HG03558 (cell line): Measurements from ENCODE around the gene GPR107.
"Not testable (repeated sequence)": the region's sequence is repeated elsewhere in the genome, so short reads cannot be mapped to it uniquely, and the experiment has no call there.

ENCODE experiments used
- ATAC-seq: cut with Tn5 transposase; IDR thresholded peaks from one replicate; pipeline ENCODE4 v1.9.1; 2021; ENCODE audit warnings: moderate number of reproducible peaks; ENCODE audit not compliant: unreplicated experiment; ENCODE audit errors: extremely low read depth

The GPR107 gene

DNA sequence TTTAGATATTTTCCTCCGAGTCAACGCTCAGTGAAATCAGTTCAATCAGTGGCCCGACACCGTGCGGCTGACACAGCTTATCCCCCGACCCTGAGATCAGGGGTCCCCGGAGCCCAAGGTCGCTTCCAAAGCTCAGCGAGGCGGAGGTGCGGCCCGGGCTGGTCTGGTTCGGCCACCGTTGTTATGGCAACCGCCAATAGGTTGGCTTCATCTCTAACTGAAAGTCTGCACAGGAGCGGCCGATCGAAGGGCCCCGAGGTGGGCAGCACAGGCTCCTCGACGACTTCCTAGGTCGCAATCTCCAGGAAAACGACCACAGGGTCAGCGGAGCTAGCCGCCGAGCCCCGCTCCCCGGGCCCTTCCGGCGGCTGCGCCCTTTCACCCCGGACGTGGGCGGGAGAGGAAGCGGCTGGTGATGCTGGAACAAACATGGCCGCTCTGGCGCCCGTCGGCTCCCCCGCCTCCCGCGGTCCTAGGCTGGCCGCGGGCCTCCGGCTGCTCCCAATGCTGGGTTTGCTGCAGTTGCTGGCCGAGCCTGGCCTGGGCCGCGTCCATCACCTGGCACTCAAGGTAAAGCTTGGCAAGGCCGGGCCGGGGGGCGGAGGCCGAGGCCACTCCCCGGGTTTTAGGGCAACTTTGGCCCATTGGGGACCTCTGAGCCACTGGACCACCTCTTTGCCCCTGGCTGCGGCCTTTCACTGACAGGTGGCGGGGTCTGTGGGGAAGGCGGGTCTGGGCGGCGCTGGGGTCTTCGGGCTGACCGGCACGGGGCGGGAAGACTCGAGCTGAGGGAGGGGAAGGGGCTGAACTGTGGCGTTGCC lies at the start of gene GPR107:
Gene GPR107 (plus strand): TSS at position 403 of the 821 bp plus-strand sequence. CDS start 27 bp downstream, at position 430.
- no peak for ATAC-seq

- no peak for ATAC-seq
Measured at GRCh38 chr9:130003943-130004552, 49.7 kb upstream of the GPR107 start.

DNA sequence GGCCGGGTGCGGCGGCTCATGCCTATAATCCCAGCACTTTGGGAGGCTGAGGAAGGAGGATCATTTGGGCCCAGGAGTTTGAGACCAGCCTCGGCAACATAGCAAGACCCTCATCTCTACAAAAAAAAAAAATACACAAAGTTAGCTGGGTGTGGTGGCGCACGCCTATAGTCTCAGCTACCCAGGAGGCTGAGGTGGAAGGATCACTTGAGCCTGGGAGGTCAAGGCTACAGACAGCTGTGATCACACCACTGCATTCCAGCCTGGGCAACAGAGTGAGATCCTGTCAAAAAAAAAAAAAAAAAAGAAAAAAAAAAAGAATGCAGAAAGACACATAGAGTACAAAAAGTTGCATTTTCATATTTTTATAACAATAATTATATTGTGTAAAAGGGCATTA lies 46.8 kb upstream of the GPR107 start:
- ATAC-seq, result not testable (repeated sequence)

DNA sequence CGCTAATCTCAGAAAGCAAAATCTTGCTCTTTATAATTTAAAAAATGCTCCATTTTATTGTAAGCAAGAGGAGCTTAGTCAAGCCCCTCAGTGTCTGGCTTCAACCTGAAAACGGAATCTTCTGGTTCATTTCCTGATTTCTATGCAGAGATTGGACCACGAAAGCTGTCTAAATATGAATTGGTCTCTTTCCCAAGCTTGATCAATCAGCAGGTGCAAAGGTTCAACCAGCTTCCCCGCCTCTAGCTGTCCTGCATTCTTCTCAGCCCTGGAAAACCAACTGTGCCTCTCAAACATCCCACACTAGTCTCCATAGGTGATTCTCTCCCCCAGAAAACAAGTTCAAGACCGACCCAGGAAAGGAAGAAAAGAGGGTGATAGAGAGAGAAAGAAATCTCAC lies 45.2 kb upstream of the GPR107 start:
- ATAC-seq, result no peak

DNA sequence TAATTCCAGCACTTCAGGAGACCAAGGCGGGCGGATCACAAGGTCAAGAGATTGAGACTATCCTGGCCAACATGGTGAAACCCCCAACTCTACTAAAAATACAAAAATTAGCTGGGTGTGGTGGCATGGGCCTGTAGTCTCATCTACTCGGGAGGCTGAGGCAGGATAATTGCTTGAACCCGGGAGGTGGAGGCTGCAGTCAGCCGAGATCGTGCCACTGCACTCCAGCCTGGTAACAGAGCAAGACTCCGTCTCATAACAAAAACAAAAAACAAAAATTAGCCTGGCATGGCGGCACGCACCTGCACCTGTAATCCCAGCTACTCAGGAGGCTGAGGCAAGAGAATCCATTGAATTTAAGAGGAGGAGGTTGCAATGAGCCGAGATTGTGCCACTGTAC lies 44.2 kb upstream of the GPR107 start:
- ATAC-seq, result not testable (repeated sequence)

DNA sequence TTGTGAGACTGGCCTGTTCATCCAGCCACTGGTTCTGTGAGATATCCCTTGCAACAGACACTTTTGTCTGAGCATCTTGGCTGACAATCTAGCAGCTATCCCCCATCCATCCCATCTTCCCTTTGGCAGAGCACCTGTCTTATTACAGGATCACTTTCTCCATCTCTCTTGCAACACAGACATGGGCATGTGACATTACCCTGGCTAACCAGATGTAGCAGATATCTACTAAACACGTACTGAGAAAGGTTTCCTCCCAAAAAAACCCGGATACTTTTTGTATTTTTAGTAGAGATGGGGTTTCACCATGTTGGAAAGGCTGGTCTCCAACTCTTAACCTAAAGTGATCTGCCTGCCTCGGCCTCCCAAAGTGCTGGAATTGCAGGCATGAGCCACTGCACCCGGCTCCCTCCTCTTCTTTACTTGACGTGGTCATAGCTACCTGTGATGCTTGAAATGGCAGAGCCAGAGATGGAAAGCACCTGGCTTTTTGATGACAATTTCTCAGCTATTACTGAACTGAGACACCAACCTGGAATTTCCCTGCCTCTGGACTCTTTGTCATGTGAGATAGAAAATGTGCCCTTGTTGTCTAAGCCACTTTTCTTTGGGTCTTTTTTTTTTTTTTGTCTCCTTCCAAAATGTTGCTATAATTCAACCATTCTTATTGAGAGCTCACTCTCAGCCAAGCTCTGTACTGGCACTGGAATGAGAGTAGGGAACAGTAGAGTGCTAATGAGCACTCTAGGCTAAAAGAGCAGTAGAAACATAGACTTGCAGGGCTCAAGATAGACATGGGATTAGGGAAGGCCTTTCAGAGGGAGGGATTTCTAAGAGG lies 43.3 kb upstream of the GPR107 start:
- ATAC-seq, result no peak

GRCh38 chr9:130013326-130013725 lies 40.4 kb upstream of the GPR107 start:
- no peak for ATAC-seq

- no peak for ATAC-seq
Measured at GRCh38 chr9:130015353-130016019, 38.2 kb upstream of the GPR107 start.

GRCh38 chr9:130017076-130017475 lies 36.6 kb upstream of the GPR107 start:
- no peak for ATAC-seq

DNA sequence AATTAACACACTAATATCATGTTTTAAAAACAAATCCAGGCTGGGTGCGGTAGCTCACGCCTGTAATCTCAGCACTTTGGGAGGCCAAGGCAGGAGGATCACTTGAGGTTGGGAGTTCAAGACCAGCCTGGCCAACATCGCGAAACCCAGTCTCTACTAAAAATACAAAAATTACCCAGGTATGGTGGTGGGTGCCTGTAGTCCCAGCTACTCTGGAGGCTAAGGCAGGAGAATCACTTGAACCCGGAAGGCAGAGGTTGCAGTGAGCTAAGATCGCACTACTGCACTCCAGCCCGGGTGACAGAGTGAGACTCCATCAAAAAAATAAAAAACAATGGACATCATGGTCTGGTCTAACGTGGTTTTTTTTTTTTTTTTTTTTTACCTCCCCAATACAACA lies 36.2 kb upstream of the GPR107 start:
- ATAC-seq, result not testable (repeated sequence)

DNA sequence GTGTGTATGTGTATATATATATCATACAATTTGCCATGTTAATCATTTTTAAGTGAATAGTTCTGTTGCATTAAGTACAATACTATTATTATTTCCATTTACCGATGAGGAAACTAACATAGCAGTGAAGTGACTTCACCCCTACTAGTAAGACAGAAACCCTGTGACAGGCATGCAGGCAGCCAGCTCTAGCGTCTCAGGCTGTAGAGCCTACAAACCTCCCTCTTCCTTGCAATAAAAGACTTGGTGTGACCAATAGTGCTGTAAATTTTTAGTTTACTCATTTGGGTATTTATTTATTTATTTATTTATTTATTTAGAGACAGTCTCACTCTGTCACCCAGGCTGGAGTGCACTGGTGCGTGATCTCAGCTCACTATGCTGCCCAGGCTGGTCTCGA lies 35.4 kb upstream of the GPR107 start:
- ATAC-seq, result no peak

GRCh38 chr9:130020618-130021017 lies 33.1 kb upstream of the GPR107 start:
- ATAC-seq, result no peak

DNA sequence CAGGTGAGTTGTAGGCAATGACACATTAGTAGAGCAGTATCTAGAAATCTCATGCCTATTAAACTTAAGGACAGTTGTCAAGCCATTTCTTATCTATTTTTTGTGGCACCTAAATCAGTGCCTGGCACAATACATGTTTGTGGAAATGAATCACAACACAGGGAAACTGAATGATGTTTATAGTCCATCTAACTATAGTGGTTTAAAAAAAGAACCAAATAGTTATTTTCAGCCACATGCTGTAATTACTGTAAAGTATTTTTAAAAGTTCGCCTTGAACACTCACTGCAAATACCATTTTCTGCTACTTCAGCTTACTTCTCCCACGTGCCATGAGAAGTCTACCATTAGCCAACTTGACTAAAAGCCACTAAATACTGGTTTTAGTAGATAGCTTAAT lies 32.6 kb upstream of the GPR107 start:
- ATAC-seq, result no peak

- ATAC-seq, result not testable (repeated sequence)
Measured at GRCh38 chr9:130021842-130022241, 31.9 kb upstream of the GPR107 start.

DNA sequence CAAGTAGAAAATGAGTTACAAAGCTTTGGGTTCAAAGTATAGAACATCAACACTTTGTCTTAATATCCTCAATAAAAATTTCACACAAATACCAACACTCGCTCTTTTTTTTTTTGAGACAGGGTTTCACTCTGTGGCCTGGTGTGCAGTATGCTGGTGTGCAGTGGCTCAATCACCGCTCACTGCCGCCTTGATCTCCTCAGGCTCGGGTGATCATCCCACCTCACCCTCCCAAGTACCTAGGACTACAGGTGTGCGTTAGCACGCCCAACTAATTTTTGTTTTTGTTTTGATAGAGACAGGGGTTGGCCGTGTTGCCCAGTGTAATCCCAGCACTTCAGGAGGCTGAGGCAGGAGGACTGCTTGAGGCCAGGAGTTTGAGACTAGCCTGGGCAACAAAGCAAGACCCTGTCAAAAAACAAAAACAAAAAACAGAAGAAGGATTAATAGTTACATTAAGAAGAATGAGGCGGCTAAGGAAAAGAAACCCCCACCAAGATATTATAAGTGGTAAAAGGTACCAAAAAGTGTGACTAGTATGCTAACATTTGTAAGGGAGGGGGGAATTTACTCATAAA lies 31.1 kb upstream of the GPR107 start:
- ATAC-seq, result no peak

DNA sequence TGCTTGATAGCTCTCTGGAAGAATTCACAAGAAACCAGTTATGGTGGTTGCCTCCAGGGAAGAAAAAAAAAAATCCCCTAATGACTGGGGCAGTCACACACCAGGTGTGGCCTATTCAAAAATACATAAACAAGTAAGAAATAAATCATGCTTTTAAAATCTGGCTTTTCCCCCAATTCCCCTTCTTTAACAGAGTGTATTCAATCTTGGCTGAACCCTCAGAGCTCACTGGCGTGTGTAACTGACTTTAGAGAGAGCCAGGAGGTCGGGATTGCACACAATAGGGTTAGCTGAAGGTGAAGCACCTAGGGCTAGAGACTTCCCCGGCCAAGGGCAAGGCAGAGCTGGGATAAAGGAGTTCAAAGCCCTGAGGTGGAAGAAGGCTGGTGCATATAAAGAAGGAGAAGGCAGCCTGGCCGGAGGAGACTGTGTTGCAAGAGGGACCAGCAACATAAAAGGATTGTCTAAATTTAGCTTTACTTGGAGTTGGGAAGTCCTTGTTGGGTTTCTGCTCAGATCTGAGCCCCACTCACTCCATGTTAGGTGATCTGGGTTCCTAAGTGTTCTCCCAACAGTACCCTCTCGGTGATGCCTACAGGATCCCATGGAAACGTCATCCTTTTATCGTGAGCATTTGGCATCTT lies 30.4 kb upstream of the GPR107 start:
- no peak for ATAC-seq

- ATAC-seq, result no peak
Measured at GRCh38 chr9:130023994-130024596, 29.6 kb upstream of the GPR107 start.

- no peak for ATAC-seq
Measured at GRCh38 chr9:130024597-130024994, 29.1 kb upstream of the GPR107 start.
